Smooth muscle cell (in vitro differentiated cells): ENCODE measurements around the gene GOLGA8B. TPM values are rescaled to one million over a fixed set of nuclear protein-coding genes. Genes with fewer than 3 reads are reported as not detected.

ENCODE experiments used
- DNase-seq: peaks from one replicate; lab custom pipeline; 2025; ENCODE audit not compliant: unreplicated experiment; lab: John Stamatoyannopoulos, UW
- H2AFZ ChIP-seq: fragments of 200-600 bp; sonication (generic); 2 replicates; pipeline ENCODE4 v1.6.0; 2016; ENCODE audit warnings: antibody characterized with exemption, low read depth, mild to moderate bottlenecking
- H3F3A ChIP-seq: fragments of 200-600 bp; sonication (generic); 2 replicates; pipeline ENCODE4 v1.6.0; 2017; ENCODE audit warnings: antibody characterized with exemption, low read depth
- H3K27ac ChIP-seq: fragments of 200-600 bp; sonication (generic); 2 replicates; pipeline ENCODE4 v1.5.1; 2016; ENCODE audit warnings: low read depth, mild to moderate bottlenecking
- H3K27me3 ChIP-seq: fragments of 200-600 bp; sonication (generic); 2 replicates; pipeline ENCODE4 v1.6.1; 2016; ENCODE audit warnings: low read depth, mild to moderate bottlenecking
- H3K36me3 ChIP-seq: fragments of 200-600 bp; sonication (generic); 2 replicates; pipeline ENCODE4 v1.5.1; 2016; ENCODE audit warnings: low read depth
- H3K4me1 ChIP-seq: fragments of 200-600 bp; sonication (generic); 2 replicates; pipeline ENCODE4 v1.5.1; 2016; ENCODE audit warnings: low read depth
- H3K4me2 ChIP-seq: fragments of 200-600 bp; sonication (generic); 2 replicates; pipeline ENCODE4 v1.6.0; 2016; ENCODE audit warnings: mild to moderate bottlenecking
- H3K4me3 ChIP-seq: fragments of 200-600 bp; sonication (generic); 2 replicates; pipeline ENCODE4 v1.5.1; 2016; ENCODE audit warnings: mild to moderate bottlenecking
- H3K79me2 ChIP-seq: fragments of 200-600 bp; sonication (generic); 2 replicates; pipeline ENCODE4 v1.6.0; 2016; ENCODE audit warnings: low read depth, mild to moderate bottlenecking
- H3K9ac ChIP-seq: fragments of 200-600 bp; sonication (generic); 2 replicates; pipeline ENCODE4 v1.6.0; 2016; ENCODE audit warnings: low read depth
- H3K9me3 ChIP-seq: fragments of 200-600 bp; sonication (generic); replicated peaks from 2 replicates; pipeline ENCODE4 v1.5.1; 2016; ENCODE audit warnings: low read depth
- H4K20me1 ChIP-seq: fragments of 200-600 bp; sonication (generic); 2 replicates; pipeline ENCODE4 v1.6.0; 2016; ENCODE audit warnings: low read depth
- WGBS: methylation state at CpG from one replicate; pipeline ENCODE4 v1.1.7; 2016; ENCODE audit warnings: low lambda C conversion rate; 5-methylcytosine and 5-hydroxymethylcytosine counted together
- polyA plus RNA-seq: library from polyadenylated mRNA; unstranded; fragments of >200 nt; fragmentation: Nextera tagmentation; extraction: Ambion mirVana; gene quantifications from 2 replicates; pipeline ENCODE4 v1.2.1, GENCODE V29; 2016
- total RNA-seq: library from RNA; depleted of rRNA; stranded (reverse); fragments of >200 nt; gene quantifications from 2 replicates; pipeline ENCODE4 v1.2.3, GENCODE V29; 2014
- TF ChIP-seq, protein P1 (sequence below): fragments of 200-600 bp; sonication (generic); IDR thresholded peaks from 2 replicates; pipeline ENCODE4 v1.5.1; 2017; ENCODE audit warnings: borderline replicate concordance, mild to moderate bottlenecking, antibody characterized with exemption; ENCODE audit not compliant: insufficient read depth, poor library complexity, severe bottlenecking

GOLGA8B gene
- total and polyA plus RNA-seq, 2 experiments from 2014 or later, result 23.0 to 31.4 TPM

DNA sequence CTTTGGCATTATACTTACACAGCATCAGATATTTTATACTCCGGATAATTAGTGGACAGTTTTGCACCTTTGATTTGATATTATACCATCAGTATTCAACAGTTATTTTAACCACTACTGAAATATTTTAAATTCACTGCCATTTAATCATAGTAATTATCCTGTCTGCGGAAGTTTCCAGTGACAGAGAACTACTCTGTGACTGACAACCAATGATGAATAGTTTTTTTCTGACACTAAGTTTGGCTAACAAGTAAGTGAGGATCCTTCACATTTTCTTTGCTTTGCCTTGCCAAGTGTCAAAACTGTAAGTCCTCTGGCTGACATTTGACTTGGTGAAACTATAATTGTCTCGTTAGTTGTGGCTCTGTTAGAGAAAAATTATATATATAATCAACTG, 30.5 kb upstream of the GOLGA8B start:
- Histone ChIP-seq H3K9ac (no peak overlapping the region), H3K9me3 (no peaks in the 10 kb centered on the region), H4K20me1 (no peaks in the 10 kb centered on the region), H3K27ac (no peak overlapping the region), H3K36me3 (no peaks in the 10 kb centered on the region), H3K4me1 (no peaks in the 10 kb centered on the region), H2AFZ (no peak overlapping the region), H3K79me2 (no peaks in the 10 kb centered on the region), H3K4me3 (no peak overlapping the region), H3F3A (peaks cover 5% of the 10 kb centered on the region), H3K4me2 (no peak overlapping the region), H3K27me3 (peaks cover 36% of the 10 kb centered on the region)
- DNase-seq, result no peak
- WGBS, result 87% methylated on average over 3 of the region's 3 CpGs
- TF ChIP-seq, protein P1, sequence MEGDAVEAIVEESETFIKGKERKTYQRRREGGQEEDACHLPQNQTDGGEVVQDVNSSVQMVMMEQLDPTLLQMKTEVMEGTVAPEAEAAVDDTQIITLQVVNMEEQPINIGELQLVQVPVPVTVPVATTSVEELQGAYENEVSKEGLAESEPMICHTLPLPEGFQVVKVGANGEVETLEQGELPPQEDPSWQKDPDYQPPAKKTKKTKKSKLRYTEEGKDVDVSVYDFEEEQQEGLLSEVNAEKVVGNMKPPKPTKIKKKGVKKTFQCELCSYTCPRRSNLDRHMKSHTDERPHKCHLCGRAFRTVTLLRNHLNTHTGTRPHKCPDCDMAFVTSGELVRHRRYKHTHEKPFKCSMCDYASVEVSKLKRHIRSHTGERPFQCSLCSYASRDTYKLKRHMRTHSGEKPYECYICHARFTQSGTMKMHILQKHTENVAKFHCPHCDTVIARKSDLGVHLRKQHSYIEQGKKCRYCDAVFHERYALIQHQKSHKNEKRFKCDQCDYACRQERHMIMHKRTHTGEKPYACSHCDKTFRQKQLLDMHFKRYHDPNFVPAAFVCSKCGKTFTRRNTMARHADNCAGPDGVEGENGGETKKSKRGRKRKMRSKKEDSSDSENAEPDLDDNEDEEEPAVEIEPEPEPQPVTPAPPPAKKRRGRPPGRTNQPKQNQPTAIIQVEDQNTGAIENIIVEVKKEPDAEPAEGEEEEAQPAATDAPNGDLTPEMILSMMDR, result no peak

DNA sequence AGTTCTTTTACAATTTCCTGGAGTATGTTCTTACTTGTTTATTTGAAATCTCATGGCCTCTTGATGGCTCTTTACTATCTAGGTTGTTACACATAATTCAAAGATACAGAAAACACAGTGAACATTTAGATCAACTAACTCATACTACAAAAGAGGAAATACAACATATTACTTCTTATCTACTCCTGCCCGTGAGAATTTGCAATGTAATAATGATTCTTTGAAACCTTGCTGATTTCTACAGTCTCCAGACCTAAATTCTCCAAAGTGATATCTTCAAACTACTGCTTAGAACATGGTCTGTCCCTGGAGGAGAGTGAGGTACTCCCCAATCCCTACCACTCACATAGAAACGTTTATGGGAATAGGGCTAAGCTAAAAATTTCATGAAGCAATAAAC, 29.9 kb upstream of the GOLGA8B start:
- H3K9me3 ChIP-seq, result no peaks in the 10 kb centered on the region
- H3K79me2 ChIP-seq, result no peaks in the 10 kb centered on the region
- no peak overlapping the region for H2AFZ ChIP-seq
- no peaks in the 10 kb centered on the region for H3K4me1 ChIP-seq
- no peak for DNase-seq
- H3K36me3 ChIP-seq, result no peaks in the 10 kb centered on the region
- H3K9ac ChIP-seq, result no peak overlapping the region
- 55% methylated on average over 2 of the region's 2 CpGs for WGBS
- H3K4me2 ChIP-seq, result no peak overlapping the region
- H3K27me3 ChIP-seq, result peaks cover 32% of the 10 kb centered on the region
- TF ChIP-seq, protein P1, result no peak
- H3K27ac ChIP-seq, result no peak overlapping the region
- H3K4me3 ChIP-seq, result no peak overlapping the region
- H3F3A ChIP-seq, result peaks cover 5% of the 10 kb centered on the region
- H4K20me1 ChIP-seq, result no peaks in the 10 kb centered on the region

DNA sequence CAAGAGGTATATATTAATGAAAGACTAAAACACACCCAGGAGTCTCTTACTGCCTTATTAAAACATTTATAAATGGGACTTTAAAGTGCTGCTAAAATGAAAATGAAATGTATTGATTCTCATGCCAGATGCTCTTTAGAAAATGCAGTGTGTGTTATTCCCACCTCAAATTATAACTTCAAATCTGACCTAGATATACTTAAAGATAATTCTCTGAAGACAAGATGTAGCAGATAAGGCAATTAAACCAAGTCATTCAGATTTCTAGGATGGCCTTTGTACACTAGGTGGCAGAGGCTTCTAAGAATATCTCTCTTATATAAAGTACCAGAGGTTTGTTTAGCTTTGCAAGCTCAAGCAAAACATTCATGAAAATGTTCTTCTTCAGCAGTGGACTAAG, 26.9 kb upstream of the GOLGA8B start:
- Histone ChIP-seq H2AFZ (no peak overlapping the region), H3K4me3 (no peak overlapping the region), H3K79me2 (no peaks in the 10 kb centered on the region), H4K20me1 (no peaks in the 10 kb centered on the region), H3K27ac (no peak overlapping the region), H3K27me3 (peaks cover 22% of the 10 kb centered on the region), H3K9ac (no peak overlapping the region), H3K4me1 (peaks cover 6% of the 10 kb centered on the region), H3K9me3 (no peaks in the 10 kb centered on the region), H3F3A (peaks cover 5% of the 10 kb centered on the region), H3K36me3 (no peaks in the 10 kb centered on the region), H3K4me2 (no peak overlapping the region)
- no peak for DNase-seq
- TF ChIP-seq, protein P1, result peak; percentile 27
